ENCODE data around the gene CXorf51A.
"Not testable (repeated sequence)": the region's sequence is repeated elsewhere in the genome, so short reads cannot be mapped to it uniquely, and the experiment has no call there.

The CXorf51A gene

GRCh38 chrX:146814644-146815043, at the start of gene CXorf51A:
Gene CXorf51A, minus strand, starts transcription at chrX:146814744. Its CDS starts 21 bp downstream, at chrX:146814723.
- DNase-seq (ENCODE audit: extremely low spot score, insufficient read length, low read depth); FAIRE-seq: not testable (repeated sequence)

- FAIRE-seq, result no peak
Measured at GRCh38 chrX:146863566-146863965, 49.0 kb upstream of the CXorf51A start.

GRCh38 chrX:146854281-146854680, 39.7 kb upstream of the CXorf51A start:
- DNase-seq (ENCODE audit: extremely low spot score, insufficient read length, low read depth), result no peak

More at GRCh38 chrX:146863566-146863965, 49.0 kb upstream of the CXorf51A start:
- no peak for DNase-seq (ENCODE audit: extremely low spot score, insufficient read length, low read depth)

GRCh38 chrX:146831994-146832393, 17.4 kb upstream of the CXorf51A start:
- FAIRE-seq, result no peak
- DNase-seq (ENCODE audit: extremely low spot score, insufficient read length, low read depth), result no peak

More at GRCh38 chrX:146854281-146854680, 39.7 kb upstream of the CXorf51A start:
- no peak for FAIRE-seq

GRCh38 chrX:146809471-146809870, 5.1 kb downstream of the CXorf51A start, which contains the start of gene CXorf51B:
Gene CXorf51B, plus strand, starts transcription at chrX:146809771. Its CDS starts 21 bp downstream, at chrX:146809792.
- FAIRE-seq; DNase-seq (ENCODE audit: extremely low spot score, insufficient read length, low read depth): not testable (repeated sequence)
